Renal pelvis (tissue), 4 donors: ENCODE data around the gene PDK2. TPM values are rescaled to one million over a fixed set of nuclear protein-coding genes. Genes with fewer than 3 reads are reported as not detected.

Experiments
- DNase-seq: peaks from one replicate; pipeline ENCODE4 v3.0.0-alpha.2; 2013
- polyA plus RNA-seq, 3 donors: library from polyadenylated mRNA; unstranded; fragments of 120-200 nt; gene quantifications; one replicate each; pipeline ENCODE4 v1.2.1, GENCODE V29; 2013; ENCODE audit not compliant: insufficient read length in 3 of 3

The PDK2 gene
- polyA plus RNA-seq, 3 donors, result 125 to 135 (median 129) TPM

DNA sequence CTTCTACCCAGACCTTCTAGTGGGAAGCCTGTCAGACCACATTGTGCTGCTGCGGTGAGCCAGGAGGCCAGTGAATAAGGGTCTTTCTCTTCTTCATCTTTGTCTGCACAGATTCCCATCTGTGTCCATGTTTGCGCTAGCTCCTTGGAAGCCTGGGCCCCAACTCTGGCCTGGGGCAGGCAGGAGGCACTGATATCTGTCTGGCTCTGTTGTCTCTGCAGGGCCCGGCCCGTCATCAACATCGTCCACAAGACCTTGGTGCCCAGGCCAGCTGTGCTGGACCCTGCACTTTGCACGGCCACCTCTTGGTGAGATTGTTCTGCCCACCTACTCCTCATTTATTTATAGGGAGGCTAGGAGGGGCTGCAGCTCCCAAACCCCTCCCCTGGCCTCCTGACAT, 20.9 kb upstream of the PDK2 start:
- DNase-seq, result no peak

DNA sequence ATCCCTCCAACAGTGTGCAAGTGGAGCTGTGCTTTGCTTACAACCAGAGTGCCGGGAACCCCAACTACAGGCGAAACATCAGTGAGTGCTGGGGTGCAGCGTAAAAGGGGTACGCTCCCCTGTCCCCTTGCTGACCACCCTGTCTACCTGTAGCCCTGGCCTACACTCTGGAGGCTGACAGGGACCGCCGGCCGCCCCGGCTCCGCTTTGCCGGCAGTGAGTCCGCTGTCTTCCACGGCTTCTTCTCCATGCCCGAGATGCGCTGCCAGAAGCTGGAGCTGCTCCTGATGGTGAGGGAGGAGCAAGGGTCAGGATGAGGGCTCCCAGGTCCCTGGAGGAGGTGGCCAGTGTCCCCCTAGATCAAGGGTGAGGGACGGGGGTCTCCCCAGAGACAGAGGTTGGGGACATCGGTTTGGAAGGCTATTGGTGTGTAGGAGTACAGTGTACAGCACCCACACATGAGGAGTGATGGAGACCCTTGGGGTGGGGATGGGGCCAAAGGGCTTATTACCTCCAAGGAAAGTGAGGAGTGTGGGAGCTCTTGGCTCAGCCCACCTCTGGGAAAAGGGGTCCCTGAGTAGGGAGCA, 19.6 kb upstream of the PDK2 start:
- DNase-seq, result no peak

DNA sequence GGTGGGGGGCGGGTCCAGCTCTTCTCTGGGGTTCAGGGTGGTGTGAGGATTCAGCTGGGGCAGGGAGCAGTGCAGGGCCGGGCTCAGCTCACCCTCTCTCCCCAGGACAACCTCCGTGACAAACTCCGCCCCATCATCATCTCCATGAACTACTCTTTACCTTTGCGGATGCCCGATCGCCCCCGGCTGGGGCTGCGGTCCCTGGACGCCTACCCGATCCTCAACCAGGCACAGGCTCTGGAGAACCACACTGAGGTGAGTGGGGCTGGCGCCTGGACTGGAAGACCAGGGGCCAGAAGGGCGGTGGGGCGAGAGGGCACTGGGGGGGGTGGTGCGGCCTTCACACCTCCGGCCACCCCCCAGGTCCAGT, 18.9 kb upstream of the PDK2 start:
- DNase-seq, result no peak

DNA sequence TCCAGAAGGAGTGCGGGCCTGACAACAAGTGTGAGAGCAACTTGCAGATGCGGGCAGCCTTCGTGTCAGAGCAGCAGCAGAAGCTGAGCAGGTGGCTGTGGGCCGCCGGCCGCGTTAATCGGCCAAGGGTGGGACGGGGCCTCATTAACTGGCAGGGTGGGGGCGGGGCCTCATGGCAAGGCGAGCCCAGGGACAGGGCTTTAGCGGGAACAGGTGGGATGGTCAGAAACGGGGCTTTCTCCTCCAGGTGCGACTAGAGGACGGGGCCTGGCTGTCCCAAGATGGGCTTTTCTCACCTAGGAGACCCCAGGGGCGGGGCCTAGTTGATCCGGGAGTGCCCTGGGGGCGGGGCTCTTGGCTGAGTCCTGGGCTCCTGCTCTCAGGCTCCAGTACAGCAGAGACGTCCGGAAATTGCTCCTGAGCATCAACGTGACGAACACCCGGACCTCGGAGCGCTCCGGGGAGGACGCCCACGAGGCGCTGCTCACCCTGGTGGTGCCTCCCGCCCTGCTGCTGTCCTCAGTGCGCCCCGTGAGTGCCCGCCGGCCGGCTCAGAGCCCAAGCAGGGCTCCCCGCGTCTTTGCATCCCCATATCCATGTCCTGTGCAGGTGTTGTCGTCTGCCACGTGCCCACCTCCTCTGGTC, 18.4 kb upstream of the PDK2 start:
- no peak for DNase-seq

DNA sequence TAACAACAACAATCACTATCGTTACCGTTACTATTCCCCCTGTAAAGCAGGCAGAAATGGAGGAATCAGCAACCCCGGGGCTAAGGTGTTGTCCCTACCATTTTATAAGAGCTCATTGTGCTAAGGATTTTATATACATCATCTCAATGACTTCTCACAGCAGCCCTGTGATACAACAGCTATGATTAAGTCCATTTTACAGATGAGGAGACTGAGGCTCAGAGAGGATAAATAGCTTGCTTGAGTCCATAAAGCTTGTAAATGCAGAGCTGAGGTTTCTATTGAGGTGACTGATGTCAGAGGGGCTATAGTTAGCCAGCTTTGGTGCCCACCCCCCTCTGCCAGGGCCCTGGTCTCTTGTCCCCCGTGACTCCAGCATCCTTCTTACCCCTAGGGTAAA, 16.7 kb upstream of the PDK2 start:
- no peak for DNase-seq

DNA sequence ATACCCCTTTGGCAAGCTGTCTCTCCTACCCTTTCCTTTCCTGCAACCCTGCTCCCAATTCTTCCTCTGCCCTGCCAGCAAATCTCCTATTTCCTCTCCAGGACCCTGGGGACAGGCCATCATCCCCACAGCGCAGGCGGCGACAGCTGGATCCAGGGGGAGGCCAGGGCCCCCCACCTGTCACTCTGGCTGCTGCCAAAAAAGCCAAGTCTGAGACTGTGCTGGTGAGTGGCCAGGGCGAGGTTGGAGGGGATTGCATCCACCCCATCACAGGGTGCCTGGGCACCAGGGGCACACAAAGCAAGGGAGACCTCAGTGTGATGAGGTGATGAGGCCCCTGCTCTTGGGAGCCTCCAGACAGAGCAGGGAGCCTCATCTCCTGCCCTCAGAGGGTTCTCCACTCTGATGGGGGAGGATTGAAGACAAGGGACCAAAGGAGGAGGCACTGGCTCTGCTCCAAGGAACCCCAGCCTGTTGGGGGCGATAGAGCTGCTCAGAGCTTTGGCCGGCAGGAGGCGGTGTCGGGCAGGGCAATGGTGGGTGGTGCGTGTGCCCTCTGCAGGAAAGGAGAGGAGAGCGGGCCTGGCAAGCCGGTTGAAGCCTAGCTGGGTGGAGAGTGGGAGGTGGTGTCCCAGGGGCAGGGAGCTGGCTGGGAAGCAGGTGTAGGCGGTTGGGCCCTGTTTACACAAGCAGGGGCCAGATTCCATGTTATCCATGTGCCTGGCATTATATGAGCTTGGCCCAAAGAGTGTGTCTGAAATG, 15.6 kb upstream of the PDK2 start:
- no peak for DNase-seq

DNA sequence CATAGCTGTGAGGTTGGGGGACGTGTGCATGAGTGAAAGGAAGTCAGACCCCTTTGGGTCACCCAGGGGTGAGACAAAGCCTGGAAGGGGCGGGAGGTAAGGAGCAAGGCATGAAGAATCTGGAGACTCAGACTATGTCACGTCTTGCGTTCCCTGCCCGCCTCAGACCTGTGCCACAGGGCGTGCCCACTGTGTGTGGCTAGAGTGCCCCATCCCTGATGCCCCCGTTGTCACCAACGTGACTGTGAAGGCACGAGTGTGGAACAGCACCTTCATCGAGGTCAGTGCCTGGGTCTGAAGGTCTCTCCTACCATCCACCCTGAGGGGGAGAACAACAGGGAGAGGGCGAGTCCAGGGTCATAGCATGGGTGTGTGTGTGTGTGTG, 15.1 kb upstream of the PDK2 start:
- no peak for DNase-seq

DNA sequence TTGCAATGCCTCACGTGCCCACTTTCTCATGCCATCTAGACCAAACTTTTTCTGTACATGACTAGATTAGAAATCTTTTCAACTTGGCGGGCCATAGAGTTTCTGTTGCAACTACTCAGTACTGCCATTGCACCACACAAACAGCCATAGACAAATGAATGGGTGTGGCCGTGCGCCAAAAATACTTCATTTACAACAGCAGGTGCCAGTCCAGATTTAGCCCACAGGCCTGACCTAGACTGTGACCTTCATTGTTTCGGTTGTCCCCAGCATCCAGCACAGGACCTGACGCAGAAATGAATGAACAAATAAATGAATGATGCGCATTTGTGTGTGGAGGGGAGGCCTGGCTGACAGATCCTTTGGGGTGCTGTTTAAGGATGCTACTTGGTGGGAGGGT, 14.3 kb upstream of the PDK2 start:
- no peak for DNase-seq

DNA sequence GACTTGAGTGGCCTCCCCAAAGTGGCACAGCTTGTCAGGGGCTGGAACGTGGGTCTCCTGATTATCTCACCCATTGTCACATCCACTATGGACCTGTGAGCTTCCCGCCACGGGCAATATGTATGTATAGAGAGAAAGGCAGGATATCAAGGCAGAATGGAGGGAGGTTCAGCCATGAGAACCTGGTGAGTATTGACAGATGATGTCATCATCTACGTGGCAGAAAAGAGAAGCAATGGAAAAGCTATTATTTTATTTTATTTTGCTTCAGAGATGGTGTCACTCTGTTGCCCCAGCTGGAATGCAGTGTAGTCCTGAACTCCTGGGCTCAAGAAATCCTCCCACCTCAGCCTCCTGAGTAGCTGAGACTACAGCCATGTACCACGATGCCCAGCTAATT, 13.4 kb upstream of the PDK2 start:
- no peak for DNase-seq

DNA sequence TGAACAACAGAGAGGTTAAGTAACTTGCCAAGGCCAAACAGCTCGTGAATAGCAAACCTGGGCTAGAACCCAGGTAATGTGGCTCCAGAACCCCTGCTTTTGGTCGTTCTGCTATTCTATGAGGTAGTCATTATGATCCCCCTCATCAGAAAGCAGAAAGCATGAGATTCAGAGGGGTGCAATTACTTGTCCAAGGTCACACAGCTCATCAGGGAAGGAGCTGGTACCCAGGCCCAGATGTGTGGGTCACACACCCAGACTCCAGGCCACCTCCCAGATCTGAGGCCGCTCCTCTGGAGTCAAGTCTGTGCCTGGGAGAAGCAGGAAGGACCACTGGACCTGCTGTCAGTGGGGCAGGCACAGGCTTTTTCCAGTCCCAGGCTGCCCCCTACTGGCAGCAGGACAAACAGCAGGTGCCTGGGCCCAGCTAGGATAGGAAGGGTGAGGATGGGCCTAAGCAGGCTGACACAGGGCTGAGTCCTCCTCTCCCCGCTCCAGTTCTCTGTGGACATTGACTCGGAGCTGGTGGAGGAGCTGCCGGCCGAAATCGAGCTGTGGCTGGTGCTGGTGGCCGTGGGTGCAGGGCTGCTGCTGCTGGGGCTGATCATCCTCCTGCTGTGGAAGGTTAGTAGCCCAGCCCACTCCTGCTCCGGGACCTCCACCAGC, 7.8 kb upstream of the PDK2 start:
- peak; percentile 48 for DNase-seq

DNA sequence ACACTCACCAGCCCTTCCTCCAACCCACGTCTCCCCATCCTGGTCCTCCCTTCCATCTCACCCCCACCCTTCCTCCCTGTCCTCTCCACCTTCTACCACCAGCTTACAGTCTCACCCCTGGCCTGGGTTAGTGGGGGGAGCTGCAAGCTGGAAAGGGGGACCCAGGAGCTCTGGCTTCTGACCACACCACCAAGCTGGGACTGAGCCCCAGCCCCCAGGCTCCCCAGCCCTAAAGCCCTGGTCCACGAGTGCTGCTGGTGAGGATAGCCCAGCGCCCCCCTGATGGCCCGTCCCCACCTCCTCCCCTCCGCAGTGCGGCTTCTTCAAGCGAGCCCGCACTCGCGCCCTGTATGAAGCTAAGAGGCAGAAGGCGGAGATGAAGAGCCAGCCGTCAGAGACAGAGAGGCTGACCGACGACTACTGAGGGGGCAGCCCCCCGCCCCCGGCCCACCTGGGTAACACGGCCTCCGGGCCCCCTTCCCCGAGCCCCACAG, 7.2 kb upstream of the PDK2 start:
- DNase-seq, result no peak

DNA sequence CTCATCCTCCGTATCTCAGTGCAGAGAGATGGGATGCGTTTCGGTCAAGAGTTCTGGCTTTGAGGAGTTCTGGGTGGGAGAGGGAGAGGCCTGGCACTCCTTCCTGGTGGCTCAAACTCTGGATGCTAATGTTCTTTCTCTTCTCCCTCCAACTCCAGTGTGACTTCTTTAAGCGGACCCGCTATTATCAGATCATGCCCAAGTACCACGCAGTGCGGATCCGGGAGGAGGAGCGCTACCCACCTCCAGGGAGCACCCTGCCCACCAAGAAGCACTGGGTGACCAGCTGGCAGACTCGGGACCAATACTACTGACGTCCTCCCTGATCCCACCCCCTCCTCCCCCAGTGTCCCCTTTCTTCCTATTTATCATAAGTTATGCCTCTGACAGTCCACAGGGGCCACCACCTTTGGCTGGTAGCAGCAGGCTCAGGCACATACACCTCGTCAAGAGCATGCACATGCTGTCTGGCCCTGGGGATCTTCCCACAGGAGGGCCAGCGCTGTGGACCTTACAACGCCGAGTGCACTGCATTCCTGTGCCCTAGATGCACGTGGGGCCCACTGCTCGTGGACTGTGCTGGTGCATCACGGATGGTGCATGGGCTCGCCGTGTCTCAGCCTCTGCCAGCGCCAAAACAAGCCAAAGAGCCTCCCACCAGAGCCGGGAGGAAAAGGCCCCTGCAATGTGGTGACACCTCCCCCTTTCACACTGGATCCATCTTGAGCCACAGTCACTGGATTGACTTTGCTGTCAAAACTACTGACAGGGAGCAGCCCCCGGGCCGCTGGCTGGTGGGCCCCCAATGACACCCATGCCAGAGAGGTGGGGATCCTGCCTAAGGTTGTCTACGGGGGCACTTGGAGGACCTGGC, 6.0 kb upstream of the PDK2 start:
- DNase-seq, result no peak

DNA sequence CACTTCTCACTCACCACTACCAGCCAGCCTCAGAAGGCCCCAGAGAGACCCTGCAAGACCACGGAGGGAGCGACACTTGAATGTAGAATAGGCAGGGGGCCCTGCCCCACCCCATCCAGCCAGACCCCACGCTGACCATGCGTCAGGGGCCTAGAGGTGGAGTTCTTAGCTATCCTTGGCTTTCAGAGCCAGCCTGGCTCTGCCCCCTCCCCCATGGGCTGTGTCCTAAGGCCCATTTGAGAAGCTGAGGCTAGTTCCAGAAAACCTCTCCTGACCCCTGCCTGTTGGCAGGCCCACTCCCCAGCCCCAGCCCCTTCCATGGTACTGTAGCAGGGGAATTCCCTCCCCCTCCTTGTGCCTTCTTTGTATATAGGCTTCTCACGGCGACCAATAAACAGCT, 5.1 kb upstream of the PDK2 start:
- DNase-seq, result no peak

DNA sequence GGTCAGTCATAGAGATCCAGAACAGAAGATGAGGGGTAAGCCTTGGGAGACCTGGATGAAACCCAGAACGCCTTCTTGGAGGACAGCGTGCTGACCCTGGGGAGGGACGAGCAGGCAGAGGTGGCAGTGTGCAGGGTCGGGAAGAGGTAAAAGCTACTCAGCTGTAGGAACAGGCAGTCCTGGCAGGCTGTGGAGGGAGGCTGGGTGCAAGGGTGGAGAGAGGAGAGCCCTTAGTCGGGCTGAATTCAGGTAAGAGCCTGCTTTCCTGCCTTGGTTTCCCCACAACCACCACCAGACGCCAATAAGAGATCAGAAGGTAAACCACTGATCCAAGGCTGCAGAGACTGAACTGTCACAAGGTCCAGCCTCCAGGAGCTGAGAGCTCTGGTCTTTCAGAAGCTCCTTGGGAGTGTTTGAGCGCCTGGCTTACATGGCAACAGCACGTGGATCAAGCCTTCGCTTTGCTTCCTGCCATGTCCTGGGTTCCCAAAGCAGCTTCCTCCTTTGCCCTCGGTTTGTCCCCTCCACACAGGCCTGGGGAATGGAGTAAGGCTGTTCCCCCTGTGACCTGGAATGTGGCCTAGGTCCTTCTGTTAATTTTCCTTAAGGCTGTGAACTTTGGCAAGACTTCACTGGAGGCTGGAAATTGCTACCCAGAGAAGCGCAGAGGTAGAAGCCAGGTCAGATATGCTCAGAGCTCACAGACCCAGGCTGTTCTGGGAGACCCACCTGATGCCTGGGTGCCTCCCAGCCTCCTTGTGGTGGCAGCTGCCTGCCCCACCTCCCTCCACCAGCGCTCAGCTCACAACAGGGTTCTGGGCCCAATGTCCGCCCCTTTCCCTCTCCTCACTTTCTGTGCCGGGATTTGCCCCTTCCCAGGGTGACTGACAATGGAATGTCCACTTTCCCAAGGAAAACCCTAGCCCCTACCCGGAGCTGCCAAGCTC, 3.9 kb upstream of the PDK2 start:
- DNase-seq, result no peak

DNA sequence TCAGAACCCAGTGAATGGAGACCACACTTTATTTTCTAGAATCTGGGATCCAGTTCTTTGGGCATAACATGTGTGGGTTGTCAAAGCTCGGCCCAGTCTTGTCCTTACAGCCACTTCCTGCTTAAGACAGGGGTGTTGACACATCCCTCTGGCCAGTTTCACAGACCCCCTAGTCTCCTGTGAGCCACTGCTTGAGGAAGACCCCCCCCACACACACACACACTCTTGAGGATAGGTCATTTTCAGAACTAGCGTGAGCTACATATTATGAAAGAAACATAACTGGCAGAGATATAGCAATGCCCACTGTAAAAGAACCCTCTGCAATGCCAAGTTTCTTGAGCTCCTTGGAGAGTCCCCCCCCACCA, 3.2 kb upstream of the PDK2 start:
- no peak for DNase-seq

DNA sequence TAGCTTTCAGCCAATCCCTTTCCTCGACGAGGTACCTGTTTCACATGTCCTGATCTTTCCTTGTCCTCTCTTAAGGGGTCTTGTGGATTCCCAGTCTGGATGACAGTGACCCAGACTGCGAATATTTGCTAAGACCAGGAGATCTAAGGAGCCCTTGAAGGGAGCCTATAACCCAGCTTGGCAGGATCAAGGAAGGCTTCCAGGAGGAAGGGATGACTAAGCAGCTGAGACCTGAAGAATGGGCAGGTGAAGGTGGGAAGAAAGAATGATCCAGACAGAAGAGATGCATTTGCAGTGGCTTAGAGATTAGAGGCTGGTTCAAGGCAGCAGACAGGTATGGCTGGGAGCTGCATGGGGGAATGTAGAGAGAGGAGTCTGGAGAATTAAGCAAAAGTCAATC, 1.9 kb upstream of the PDK2 start:
- no peak for DNase-seq

DNA sequence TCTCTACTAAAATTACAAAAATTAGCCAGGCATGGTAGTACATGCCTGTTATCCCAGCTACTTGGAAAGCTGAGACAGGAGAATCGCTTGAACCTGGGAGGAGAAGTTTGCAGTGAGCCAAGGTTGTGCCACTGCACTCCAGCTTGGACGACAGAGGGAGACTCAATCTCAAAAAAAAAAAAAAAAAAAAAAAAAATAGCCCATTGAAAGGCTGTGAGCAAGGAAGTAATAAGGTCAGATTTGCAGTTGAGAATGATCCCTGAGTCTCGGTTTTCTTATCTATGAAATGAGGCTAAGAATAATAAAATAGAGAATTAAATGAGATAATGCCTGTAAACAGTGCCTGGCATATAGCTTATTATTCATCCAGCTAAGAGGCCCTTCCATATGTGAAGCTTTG, 1.3 kb upstream of the PDK2 start:
- no peak for DNase-seq

DNA sequence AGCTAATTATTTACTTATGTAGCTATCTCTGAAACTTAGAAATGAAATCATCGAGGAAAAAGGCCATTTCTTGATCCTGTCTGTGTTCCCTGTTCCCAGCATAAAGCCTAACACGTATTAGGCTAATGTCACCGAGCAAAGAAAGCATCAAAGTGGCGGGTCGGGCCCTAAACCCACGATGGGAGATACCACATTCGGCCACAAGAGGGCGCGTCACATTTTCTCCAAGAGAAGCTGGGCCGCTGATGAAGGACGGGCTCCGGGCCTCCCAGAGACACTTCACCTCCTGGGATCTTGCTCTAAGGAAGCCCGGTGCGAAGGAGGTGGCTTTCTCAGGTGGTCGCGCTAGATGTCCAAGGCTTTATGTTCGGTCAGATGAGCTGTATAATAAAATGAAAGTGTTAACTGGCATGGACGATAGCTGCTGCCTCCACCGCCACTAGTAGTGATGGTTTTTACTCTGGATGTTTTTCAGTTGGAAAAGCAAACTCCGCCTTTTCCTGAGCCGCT, 853 bp upstream of the PDK2 start:
- peak; percentile 92 for DNase-seq

DNA sequence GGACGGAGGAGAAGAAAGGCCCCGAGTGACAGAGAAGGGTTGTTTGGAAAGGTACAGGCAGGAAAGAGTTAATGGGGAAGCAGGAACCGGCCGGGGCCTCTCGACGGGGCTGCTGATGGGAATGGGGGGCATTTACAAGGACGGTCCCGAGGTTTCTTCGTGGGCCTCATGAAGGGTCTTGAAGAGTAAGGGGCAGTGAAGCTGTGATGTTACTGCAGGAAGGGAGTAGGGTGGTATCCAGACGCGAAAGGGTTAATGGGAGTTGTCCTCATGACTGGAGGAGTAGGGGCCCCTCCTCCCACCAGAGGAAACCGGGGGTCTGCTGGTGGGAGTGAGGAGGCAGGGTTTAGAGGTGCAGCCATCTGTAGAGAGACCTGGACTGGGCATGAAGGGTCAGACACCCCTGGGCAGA, 481 bp downstream of the PDK2 start:
- DNase-seq, result peak; percentile 57

DNA sequence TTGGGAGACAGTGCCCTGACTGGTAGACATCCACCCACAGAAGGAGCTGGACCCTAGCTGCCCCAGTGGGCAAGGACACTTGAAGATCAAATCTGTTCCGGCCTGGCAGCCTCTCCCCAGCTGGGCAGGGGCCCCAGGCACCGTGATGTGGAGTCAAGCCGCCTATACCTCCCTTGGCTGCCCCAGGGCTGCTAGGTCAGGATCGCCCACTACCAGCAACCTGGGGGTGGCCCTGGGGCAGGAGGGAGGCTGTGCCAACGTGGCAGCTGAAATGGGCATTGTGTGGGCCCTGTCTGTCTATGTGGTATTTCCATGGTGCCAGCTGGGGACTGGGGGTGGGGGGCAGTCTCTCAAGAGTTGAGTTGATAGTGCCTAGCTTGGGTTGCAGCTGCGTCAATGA, 941 bp downstream of the PDK2 start:
- no peak for DNase-seq

DNA sequence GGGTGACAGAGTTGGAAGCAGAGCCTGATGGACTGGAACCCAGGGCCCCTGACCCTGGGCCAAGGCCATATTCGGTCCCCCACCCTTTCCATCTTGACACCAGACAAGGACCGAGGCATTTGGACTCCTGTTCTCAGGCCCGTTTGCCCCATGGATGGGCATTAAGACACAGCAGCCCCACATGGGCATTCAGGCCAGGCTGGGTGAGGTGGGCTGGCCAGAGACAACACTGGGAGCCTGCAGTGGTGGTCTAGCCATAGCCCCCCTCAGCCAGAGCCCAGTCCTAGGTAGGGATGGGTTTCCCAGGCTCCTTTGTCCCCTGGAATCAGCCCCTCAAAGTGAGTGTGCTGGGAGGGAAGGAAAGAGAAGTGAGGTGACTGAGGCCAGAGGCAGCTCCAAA, 1.6 kb downstream of the PDK2 start:
- no peak for DNase-seq
